A673 (cell line): ENCODE results near the gene UBASH3B.

Source experiments
- CTCF ChIP-seq: fragments of 300-800, 200-600 bp; sonication (generic); conservative IDR thresholded peaks from 2 replicates; pipeline ENCODE4 v1.5.1; 2017; ENCODE audit warnings: low read depth, mild to moderate bottlenecking, antibody characterized with exemption, low read length, moderate library complexity, mixed read lengths
- EZH2 ChIP-seq: fragments of 200-600 bp; sonication (generic); IDR thresholded peaks from 2 replicates; pipeline ENCODE4 v1.6.1; 2017; ENCODE audit warnings: borderline replicate concordance, low read depth, mild to moderate bottlenecking, mixed read lengths, antibody characterized with exemption, low read length; ENCODE audit not compliant: poor library complexity, severe bottlenecking

GRCh38 chr11:122773781-122774266 is 118.3 kb downstream of the UBASH3B start:
- TF ChIP-seq CTCF (no peak), EZH2 (no peak)
